ENCODE results near the gene PPTC7. TPM values are rescaled to one million over a fixed set of nuclear protein-coding genes. Genes with fewer than 3 reads are reported as not detected.
"Not testable (repeated sequence)": the region's sequence is repeated elsewhere in the genome, so short reads cannot be mapped to it uniquely, and the experiment has no call there.

PPTC7 gene
- total and polyA plus RNA-seq, 4 donors: 5.6 to 15.7 (median 8.3) TPM

DNA sequence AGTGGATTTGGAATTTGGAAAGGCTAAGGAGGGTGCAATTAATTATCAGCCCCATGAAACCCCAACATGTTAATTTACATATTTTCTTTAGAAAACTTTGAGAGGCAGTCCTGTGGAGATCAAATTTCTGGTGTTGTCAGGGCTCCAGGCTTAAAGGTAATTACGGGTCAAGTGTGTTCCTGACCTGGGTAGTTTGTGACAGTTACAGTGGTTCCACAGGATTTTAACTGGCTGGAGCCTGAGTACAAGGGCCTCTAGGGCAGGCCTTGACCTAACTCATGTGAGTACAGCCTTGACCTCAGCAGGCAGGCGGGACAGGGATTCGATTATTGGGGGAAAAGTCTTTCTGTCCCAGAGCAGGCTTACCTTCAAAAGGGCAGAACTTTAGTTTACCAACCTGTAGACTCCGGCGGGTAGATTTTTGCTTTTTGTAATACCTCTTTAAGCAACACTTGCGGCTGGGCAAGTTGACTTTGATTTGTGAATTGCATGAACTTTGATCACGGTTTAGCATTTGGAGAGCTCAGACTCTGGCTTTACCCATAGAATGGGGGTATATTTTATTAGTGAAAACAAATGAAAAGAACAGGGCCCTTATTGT is 8.4 kb upstream of the PPTC7 start (continued):
- no peak for TF ChIP-seq ATF3 (IDR thresholded peaks at IDR 0.05)
- TF ChIP-seq NR2F2 (IDR thresholded peaks at IDR 0.05): peak; percentile 91
- TF ChIP-seq FOXA2 (IDR thresholded peaks at IDR 0.05): peak; percentile 31
- peak; percentile 43 to 52 for TF ChIP-seq JUND (IDR thresholded peaks at IDR 0.05)
- TF ChIP-seq, protein P1, sequence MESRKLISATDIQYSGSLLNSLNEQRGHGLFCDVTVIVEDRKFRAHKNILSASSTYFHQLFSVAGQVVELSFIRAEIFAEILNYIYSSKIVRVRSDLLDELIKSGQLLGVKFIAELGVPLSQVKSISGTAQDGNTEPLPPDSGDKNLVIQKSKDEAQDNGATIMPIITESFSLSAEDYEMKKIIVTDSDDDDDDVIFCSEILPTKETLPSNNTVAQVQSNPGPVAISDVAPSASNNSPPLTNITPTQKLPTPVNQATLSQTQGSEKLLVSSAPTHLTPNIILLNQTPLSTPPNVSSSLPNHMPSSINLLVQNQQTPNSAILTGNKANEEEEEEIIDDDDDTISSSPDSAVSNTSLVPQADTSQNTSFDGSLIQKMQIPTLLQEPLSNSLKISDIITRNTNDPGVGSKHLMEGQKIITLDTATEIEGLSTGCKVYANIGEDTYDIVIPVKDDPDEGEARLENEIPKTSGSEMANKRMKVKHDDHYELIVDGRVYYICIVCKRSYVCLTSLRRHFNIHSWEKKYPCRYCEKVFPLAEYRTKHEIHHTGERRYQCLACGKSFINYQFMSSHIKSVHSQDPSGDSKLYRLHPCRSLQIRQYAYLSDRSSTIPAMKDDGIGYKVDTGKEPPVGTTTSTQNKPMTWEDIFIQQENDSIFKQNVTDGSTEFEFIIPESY (IDR thresholded peaks at IDR 0.05): peak; percentile 33

DNA sequence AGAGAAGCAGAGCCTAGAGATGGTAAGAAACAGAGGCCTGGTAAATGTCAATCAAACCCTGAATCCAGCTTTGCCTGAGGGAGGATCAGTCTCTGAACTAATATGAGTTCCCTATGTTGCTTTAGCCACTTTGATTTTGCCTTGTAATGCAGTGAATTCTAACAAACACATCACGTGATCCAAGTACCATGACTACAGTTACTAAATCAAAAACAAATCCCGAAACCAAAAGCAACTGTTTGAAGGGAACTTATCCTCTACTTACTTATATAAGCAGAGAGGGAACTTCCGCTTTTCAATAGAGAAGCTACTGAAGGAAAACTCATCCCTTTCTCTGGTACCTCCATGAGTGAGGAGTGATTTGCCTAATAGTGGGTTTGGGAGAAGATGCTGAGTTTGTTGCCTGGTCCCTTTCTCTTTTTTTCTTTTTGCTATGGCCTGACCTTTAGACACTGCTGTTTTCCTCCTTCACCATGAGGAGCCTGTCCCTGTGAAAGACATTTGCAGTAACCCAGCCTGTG is 7.7 kb upstream of the PPTC7 start:
- Histone ChIP-seq H3K9me3 (ENCODE audit: control insufficient read depth in 4 of 4, low read length in 3 of 4) (no peaks in the 10 kb centered on the region), H3K9ac (ENCODE audit: low read depth in 1 of 2, low read length in 2 of 2) (peak overlapping the region in 1 of 2 donors; percentile 55), H3K27me3 (ENCODE audit: control insufficient read depth in 4 of 4, insufficient read depth in 4 of 4, low read length in 3 of 4) (no peaks in the 10 kb centered on the region), H3K4me1 (ENCODE audit: control insufficient read depth in 4 of 4, insufficient read depth in 4 of 4, low read length in 3 of 4) (peaks cover 7 to 30% (median 21%) of the 10 kb centered on the region in 4 donors), H3K36me3 (ENCODE audit: control insufficient read depth in 4 of 4, insufficient read depth in 3 of 4, low read depth in 1 of 4, low read length in 3 of 4) (no peaks in the 10 kb centered on the region), H3K4me3 (ENCODE audit: low read depth in 1 of 3, low read length in 3 of 3) (peak overlapping the region in 1 of 3 donors; percentile 9), H3K27ac (ENCODE audit: low read depth in 1 of 2, low read length in 2 of 2) (peak overlapping the region; percentile 58 to 73)
- DNase-seq (ENCODE audit: low spot score): no peak
- 21% methylated on average over 3 of the region's 3 CpGs for WGBS
- TF ChIP-seq JUND (IDR thresholded peaks at IDR 0.05) (no peak), RAD21 (IDR thresholded peaks at IDR 0.05) (peak in 1 of 2 donors; percentile 5)
- TF ChIP-seq, protein P1 (IDR thresholded peaks at IDR 0.05): no peak

- no peak for TF ChIP-seq REST (IDR thresholded peaks at IDR 0.05)
- Histone ChIP-seq H3K4me3 (ENCODE audit: low read depth in 1 of 3, low read length in 3 of 3) (no peak overlapping the region), H3K9ac (ENCODE audit: low read depth in 1 of 2, low read length in 2 of 2) (no peak overlapping the region), H3K27ac (ENCODE audit: low read depth in 1 of 2, low read length in 2 of 2) (peak overlapping the region; percentile 58 to 73), H3K27me3 (ENCODE audit: control insufficient read depth in 4 of 4, insufficient read depth in 4 of 4, low read length in 3 of 4) (no peaks in the 10 kb centered on the region), H3K4me1 (ENCODE audit: control insufficient read depth in 4 of 4, insufficient read depth in 4 of 4, low read length in 3 of 4) (peaks cover 11 to 38% (median 28%) of the 10 kb centered on the region in 4 donors), H3K9me3 (ENCODE audit: control insufficient read depth in 4 of 4, low read length in 3 of 4) (no peaks in the 10 kb centered on the region), H3K36me3 (ENCODE audit: control insufficient read depth in 4 of 4, insufficient read depth in 3 of 4, low read depth in 1 of 4, low read length in 3 of 4) (no peaks in the 10 kb centered on the region)
- DNase-seq (ENCODE audit: low spot score): no peak
- WGBS: 98% methylated on average over 1 of the region's 1 CpG
Measured at GRCh38 chr12:110590059-110590458, 6.9 kb upstream of the PPTC7 start.

GRCh38 chr12:110587102-110587501 is 4.0 kb upstream of the PPTC7 start:
- not testable (repeated sequence) for H3K36me3 ChIP-seq (ENCODE audit: control insufficient read depth in 4 of 4, insufficient read depth in 3 of 4, low read depth in 1 of 4, low read length in 3 of 4); H3K9me3 ChIP-seq (ENCODE audit: control insufficient read depth in 4 of 4, low read length in 3 of 4); H3K4me3 ChIP-seq (ENCODE audit: low read depth in 1 of 3, low read length in 3 of 3); DNase-seq (ENCODE audit: low spot score); H3K9ac ChIP-seq (ENCODE audit: low read depth in 1 of 2, low read length in 2 of 2); H3K27ac ChIP-seq (ENCODE audit: low read depth in 1 of 2, low read length in 2 of 2); H3K27me3 ChIP-seq (ENCODE audit: control insufficient read depth in 4 of 4, insufficient read depth in 4 of 4, low read length in 3 of 4)
- peaks cover 14 to 52% (median 41%) of the 10 kb centered on the region in 4 donors for H3K4me1 ChIP-seq (ENCODE audit: control insufficient read depth in 4 of 4, insufficient read depth in 4 of 4, low read length in 3 of 4)
- 100% methylated on average over 2 of the region's 2 CpGs for WGBS

Measured in liver (tissue), 9 donors.